ENCODE measurements around the gene RPL36AL. TPM values are rescaled to one million over a fixed set of nuclear protein-coding genes. Genes with fewer than 3 reads are reported as not detected.

RPL36AL gene
- total and polyA plus RNA-seq, 10 of the 15 experiments (the other 5 are each of a cell fraction or from before 2014, with no cell fraction given): 222 to 1,379 (median 545) TPM

DNA sequence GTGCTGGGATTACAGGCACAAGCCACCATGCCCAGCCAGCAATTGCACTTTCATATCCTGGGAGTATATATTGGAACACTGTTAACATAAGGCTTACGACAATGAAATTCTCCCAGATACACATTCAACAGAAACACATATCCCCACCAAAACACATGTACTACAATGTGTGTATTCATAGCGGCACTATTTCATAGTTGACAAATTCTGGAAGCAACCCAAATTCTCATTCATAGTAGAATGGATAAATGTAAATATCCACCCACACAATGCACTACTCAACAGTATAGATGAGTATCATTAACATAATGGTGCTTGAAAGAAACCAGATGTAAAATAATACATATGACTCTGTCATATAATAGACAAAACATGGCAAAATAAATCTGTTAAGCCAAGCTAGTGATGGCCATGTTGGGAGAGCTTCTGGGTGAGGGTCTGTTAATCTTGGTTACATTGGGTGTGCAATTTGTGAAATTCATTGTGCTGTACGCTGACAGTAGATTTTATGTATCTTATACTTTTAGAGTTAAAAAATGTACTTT, 17.2 kb upstream of the RPL36AL start:
- no TSS peak for BruUV-seq (replicated peaks)
- TF ChIP-seq, protein P1, sequence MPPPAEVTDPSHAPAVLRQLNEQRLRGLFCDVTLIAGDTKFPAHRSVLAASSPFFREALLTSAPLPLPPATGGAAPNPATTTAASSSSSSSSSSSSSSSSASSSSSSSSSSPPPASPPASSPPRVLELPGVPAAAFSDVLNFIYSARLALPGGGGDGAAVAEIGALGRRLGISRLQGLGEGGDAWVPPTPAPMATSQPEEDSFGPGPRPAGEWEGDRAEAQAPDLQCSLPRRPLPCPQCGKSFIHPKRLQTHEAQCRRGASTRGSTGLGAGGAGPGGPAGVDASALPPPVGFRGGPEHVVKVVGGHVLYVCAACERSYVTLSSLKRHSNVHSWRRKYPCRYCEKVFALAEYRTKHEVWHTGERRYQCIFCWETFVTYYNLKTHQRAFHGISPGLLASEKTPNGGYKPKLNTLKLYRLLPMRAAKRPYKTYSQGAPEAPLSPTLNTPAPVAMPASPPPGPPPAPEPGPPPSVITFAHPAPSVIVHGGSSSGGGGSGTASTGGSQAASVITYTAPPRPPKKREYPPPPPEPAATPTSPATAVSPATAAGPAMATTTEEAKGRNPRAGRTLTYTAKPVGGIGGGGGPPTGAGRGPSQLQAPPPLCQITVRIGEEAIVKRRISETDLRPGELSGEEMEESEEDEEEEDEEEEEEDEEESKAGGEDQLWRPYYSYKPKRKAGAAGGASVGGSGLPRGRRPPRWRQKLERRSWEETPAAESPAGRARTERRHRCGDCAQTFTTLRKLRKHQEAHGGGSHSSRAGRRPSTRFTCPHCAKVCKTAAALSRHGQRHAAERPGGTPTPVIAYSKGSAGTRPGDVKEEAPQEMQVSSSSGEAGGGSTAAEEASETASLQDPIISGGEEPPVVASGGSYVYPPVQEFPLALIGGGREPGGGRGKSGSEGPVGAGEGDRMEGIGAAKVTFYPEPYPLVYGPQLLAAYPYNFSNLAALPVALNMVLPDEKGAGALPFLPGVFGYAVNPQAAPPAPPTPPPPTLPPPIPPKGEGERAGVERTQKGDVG (CRISPR knock-in tag; IDR thresholded peaks at IDR 0.05): no peak
- TF ChIP-seq IRF4 (IDR thresholded peaks at IDR 0.05; ENCODE audit: low read depth, low read length) (no peak), POLR2A (IDR thresholded peaks at IDR 0.05; ENCODE audit: low read depth, low read length) (no peak), JUND (IDR thresholded peaks at IDR 0.05; ENCODE audit: low read depth, low read length) (no peak), TBL1XR1 (IDR thresholded peaks at IDR 0.05; ENCODE audit: low read depth, low read length) (no peak), ZNF384 (IDR thresholded peaks at IDR 0.05; ENCODE audit: borderline replicate concordance, low read depth, low read length) (no peak), ZNF207 (IDR thresholded peaks at IDR 0.05; ENCODE audit: borderline replicate concordance) (no peak), CREM (IDR thresholded peaks at IDR 0.05; ENCODE audit: low read depth) (no peak)

More for the DNA sequence above, 17.2 kb upstream of the RPL36AL start:
- Histone ChIP-seq H4K20me1 (ENCODE audit: control insufficient read depth, insufficient read depth) (no peaks in the 10 kb centered on the region), H3K9ac (ENCODE audit: control insufficient read depth, insufficient read depth, low read length) (no peak overlapping the region), H3K4me1 (ENCODE audit: control insufficient read depth, insufficient read depth, low read length) (peaks cover 16% of the 10 kb centered on the region), H3K4me3 (no peak overlapping the region), H3K9me3 (replicated peaks; ENCODE audit: control insufficient read depth, insufficient read depth, low read length) (no peaks in the 10 kb centered on the region), H3K27ac (ENCODE audit: control insufficient read depth, insufficient read depth) (no peak overlapping the region), H3K27me3 (replicated peaks in 1 of 2; ENCODE audit: control insufficient read depth in 2 of 2, insufficient read depth in 2 of 2, low read length in 1 of 2) (no peaks in the 10 kb centered on the region), H2AFZ (ENCODE audit: control insufficient read depth, low read depth, low read length) (no peak overlapping the region), H3K36me3 (ENCODE audit: control insufficient read depth in 2 of 2, insufficient read depth in 2 of 2, low read length in 1 of 2) (peaks cover 0 to 8% of the 10 kb centered on the region in 2 experiments; a peak in 2 of 4 replicates), H3K4me2 (ENCODE audit: control insufficient read depth, insufficient read depth) (no peak overlapping the region), H3K79me2 (ENCODE audit: control insufficient read depth, insufficient read depth, low read length) (peaks cover 60% of the 10 kb centered on the region)
- ChIA-PET POLR2A (interaction anchor here (0.5 to 0.8 kb wide), 3 partner anchors 165 to 200 kb away, joined by 3 to 4 read pairs (median 3); no protein-coding TSS in a partner anchor), SMC1A (ENCODE audit: uncharacterized antibody, unreplicated experiment) (interaction anchor here (0.6 to 1.5 kb wide), 8 partner anchors 17 to 215 kb away, joined by 3 to 5 read pairs (median 3); partner anchors contain the start of genes MGAT2, NEMF, POLE2 and RPL36AL), CTCF (interaction anchor here (0.6 to 1.1 kb wide), 4 partner anchors 44 to 208 kb away, joined by 3 to 4 read pairs (median 4); no protein-coding TSS in a partner anchor), RAD21 (ENCODE audit: unreplicated experiment) (interaction anchor here (1.2 kb wide), 1 partner anchor 193 kb away, joined by 3 read pairs; no protein-coding TSS in a partner anchor)
- 86% methylated on average over 3 of the region's 3 CpGs for WGBS (ENCODE audit: insufficient coverage, insufficient replicate concordance, low lambda C conversion rate, missing lambda C conversion rate)
- in situ Hi-C loops (cut with MboI) (loop anchor here (5.0 to 10.0 kb wide), 3 partner anchors 130 to 477 kb away; partner anchors contain the start of genes KLHDC2 and VCPKMT), intact Hi-C loops (cut with micrococcal nuclease; ENCODE audit: unreplicated experiment) (no loop called here)
- no peak for ATAC-seq
- no peak for FAIRE-seq
- DNase-seq (ENCODE audit: low read depth, low spot score): no peak
